Activated naive CD4-positive, alpha-beta T cell treated with Interleukin-2 at 50 U/mL for 16 hours (primary cell): Measurements from ENCODE around the gene TMEM132A.

ENCODE experiments used
- DNase-seq: peaks from one replicate; pipeline ENCODE4 v3.0.0-alpha.2; 2020

The TMEM132A gene, protein sequence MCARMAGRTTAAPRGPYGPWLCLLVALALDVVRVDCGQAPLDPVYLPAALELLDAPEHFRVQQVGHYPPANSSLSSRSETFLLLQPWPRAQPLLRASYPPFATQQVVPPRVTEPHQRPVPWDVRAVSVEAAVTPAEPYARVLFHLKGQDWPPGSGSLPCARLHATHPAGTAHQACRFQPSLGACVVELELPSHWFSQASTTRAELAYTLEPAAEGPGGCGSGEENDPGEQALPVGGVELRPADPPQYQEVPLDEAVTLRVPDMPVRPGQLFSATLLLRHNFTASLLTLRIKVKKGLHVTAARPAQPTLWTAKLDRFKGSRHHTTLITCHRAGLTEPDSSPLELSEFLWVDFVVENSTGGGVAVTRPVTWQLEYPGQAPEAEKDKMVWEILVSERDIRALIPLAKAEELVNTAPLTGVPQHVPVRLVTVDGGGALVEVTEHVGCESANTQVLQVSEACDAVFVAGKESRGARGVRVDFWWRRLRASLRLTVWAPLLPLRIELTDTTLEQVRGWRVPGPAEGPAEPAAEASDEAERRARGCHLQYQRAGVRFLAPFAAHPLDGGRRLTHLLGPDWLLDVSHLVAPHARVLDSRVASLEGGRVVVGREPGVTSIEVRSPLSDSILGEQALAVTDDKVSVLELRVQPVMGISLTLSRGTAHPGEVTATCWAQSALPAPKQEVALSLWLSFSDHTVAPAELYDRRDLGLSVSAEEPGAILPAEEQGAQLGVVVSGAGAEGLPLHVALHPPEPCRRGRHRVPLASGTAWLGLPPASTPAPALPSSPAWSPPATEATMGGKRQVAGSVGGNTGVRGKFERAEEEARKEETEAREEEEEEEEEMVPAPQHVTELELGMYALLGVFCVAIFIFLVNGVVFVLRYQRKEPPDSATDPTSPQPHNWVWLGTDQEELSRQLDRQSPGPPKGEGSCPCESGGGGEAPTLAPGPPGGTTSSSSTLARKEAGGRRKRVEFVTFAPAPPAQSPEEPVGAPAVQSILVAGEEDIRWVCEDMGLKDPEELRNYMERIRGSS

DNA sequence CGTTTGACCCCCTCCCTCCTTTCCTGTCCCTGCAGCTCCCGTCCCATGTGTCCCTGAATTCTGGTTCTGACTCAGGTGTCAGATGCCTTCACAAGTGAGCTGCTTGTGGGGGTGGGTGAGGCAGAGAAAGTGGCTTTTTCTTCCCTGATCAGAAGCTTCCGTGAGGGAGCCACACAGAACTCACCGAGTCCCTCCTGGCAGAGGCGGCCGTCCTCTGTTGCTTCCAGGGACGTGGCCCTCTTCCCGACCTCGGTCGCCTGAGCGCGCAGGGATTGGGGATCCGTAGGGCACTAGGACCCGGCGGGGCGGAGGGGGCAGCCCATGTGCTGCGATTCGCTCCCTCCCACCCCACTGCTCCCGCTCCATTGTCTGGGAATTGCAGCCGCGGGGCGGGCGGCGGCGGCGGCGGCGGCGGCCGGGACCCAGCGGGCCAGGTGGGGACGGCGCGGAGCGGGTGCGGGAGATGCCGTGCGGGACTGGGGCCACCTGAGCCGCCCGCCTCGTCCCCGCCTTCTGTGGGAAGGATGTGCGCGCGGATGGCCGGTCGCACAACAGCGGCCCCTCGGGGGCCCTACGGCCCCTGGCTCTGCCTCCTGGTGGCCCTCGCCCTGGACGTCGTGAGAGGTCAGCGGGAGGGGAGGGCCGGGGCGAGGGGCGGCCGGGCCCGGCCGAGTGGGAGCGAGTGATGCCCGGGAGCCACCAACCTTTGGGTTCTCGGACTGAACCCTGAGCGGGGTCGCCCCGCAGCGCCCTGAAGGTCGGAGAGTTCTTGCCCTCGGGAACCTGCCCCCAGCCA lies at the start of gene TMEM132A:
TSS of gene TMEM132A (plus strand) at position 351 of the 796 bp plus-strand sequence. CDS start at position 525, 174 bp downstream.
- DNase-seq = no peak

DNA sequence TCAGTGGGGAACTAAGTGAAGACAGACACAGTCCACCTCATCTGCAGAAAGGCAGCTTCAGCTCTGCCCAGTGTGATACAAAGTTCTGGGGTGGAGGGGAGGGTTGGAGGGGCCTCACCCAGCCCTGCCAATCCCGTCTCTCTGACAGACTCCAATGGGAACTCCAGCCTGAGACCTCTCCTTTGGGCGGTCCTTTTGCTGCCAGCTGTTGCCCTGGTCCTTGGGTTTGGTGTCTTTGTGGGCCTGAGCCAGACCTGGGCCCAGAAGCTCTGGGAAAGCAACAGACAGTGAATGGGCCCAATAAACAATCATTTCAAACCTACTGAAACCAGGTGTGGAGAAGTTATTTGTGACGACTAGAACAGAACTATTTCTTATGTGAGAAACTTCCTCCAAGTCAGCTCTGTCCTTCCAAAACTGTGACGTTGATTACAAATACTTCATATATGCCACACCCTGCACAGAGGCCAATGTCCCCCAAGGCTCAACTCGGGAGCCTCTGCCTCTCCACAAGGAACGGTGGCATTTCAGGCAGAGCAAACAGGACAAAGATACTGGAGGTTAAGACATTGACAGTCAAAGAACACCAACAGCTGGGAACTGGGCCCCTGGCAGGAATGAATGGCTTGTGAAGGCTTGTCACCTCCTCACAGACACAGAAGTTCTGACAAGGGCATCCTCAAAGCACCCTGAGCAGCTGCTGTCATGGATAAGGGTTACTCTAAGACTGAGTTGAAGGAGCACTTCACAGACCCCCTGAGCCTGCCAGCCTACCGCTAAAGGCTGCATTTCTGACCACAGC lies 48.7 kb upstream of the TMEM132A start:
- no peak for DNase-seq

DNA sequence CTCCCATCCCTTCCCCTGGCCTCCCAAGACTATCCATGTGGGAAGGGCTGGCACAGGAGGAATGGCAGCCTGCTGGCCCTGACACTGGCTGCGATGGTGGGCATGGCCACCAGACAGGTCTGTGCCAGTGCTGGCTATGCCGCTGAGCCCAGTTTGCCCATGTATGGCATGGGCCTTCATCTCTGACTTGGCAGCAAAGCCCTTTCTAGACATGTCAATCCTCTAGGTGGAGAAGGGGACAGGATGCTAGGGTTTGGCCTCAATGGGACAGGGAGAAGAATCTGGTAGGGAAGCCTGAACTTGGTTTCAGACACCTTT lies 48.1 kb upstream of the TMEM132A start:
- no peak for DNase-seq

DNA sequence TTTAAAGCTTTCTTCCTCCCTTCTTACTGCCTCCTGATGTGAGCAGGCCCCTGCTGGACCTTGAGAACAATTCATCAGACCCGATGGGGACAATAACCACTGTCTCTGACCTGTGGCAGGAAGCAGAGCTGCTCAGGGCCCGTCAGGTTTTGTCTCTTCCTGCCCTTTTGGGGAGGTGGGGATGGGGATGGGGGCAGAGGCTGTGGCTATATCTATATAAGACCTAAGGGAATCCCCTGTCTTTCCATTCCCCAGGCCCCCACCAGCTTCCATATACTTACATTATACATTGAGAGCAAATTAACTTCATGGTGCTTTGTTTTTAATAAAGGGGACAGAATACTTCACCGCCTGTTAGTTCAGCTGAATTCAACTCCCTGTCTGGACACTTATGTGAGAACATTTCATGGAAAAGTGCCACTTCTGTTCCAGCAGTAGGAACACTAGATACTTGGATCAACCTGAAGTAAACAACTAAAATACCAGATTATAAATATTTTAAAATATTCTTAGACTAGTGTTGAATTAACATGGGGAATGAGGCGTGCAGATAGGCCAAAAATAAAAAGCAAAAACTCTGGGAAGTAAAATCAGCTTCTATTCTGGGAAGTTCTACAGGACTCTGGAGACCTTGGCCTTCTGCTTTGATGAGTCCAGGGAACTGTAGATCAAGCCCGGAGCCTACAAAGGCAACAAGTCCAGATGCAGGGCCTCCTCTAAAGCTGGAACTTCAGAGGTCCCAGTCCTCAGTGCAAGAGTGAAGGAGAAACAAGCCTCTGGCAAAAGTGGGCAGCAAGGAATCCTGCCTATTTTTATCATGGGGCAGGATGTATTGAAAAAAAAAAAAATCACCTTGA lies 45.8 kb upstream of the TMEM132A start:
- DNase-seq = no peak

DNA sequence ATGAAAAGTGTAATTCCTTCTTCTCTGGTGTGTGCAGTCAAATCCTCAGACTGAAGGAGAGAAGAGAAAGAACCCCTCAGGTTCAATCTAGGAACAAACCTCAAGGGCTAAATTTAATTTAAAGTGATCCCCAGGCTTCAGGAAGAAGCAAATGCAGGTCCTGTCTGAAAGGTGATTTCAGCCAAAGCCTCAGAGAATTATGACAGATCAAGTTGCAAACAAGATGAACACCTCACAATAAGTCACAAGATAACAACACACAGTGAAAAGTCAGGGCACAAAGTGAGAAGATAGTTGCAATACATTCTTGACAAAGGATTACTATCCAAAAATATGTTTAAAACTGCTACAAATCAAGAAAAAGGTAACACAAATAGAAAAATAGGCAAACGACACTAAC lies 45.2 kb upstream of the TMEM132A start:
- DNase-seq = no peak

DNA sequence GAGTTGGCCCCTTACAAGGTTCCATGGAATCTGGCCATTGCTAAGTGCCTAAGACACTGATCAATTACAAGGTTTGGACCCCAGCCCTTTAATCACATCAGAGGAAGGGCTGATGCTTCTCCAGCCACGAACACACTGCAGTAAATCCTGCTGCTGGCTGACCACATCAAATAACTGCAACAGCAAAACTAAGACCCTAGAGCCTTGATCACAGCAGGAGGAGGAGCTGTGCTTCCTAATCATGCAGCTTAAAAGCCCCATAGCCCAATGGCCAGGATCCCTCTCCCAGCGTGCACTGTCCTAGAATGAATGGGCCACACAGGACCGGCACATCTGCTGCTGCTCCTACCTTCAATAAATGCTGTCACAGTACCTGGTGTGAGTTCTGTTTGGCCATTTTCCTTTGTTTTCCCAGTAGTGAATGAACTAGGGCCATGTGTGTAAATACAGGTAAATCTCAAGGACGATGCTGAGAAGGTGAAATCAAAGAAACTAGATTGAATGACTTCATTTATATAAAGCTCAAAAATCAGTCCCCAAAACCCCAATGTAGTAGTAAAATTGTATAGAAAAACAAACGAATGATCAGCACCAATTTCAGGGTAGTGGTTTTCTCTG lies 44.2 kb upstream of the TMEM132A start:
- no peak for DNase-seq

DNA sequence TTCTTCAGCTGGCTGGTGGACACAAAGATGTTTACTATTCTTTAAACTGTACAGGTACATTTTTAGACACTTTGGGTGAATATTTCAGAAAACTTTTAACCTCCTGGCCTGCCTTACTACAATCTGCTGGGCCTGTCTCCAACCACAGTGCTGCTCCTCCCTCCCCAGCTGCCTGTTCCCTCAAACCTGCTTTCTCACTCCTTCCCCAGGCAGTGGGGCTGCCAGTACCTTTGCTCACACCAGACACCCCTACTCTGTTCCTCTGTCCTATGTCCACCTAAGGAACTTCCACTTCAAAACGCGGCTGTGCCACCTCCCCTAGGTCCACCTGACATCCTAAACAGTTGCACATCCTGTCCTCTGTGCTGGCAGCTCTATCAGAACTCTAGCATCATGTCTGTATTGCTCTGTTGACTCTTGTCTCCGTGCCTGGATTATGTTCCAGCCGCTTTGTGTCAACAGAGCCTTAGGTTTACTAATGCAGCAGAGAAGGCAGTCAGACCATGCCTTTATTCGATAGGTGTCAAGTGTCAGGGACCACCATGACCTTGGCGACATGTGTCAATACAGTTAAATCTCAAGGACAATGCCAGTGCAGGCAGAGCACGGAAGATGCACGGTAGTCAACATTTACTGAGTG lies 43.5 kb upstream of the TMEM132A start:
- DNase-seq = no peak

DNA sequence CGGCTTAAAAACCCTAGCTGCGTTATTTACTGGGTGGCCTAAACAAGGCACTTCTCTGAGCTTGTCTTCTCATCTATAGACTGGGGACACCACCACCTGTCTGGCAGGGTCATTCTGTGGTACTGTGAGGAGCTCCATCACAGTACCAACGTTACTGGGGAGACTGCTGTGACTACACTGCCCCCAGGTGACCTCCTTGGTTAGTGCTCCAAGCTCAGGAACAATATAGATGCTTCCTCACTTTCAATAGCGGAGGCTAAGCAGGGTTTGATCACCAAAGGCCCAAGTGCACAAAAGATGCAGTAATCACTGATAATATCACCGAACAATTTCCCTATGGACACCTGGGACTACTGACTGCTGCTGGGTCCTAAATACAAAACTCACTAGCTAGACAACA lies 36.7 kb upstream of the TMEM132A start:
- peak; percentile 25 for DNase-seq

DNA sequence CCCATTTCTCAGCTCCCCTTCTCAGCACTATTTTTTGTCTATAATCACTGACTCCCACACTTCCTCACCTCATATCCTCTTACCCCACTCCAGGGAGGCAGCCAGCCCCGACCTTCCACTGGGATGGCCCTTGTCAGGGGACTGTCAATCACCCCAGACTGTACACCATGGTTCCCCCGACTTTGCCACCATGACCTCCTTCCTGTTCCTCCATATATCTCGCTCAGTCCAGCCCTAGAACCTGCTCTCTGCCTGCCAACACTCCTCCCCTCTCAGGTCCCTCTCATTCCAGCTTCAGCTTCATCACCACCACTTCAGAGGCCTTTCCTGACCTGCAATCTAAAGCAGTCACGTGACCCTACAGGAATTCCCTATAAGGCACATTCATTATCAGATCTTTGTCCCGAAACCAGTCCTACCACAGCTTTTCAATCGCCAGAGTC lies 34.4 kb upstream of the TMEM132A start:
- no peak for DNase-seq

DNA sequence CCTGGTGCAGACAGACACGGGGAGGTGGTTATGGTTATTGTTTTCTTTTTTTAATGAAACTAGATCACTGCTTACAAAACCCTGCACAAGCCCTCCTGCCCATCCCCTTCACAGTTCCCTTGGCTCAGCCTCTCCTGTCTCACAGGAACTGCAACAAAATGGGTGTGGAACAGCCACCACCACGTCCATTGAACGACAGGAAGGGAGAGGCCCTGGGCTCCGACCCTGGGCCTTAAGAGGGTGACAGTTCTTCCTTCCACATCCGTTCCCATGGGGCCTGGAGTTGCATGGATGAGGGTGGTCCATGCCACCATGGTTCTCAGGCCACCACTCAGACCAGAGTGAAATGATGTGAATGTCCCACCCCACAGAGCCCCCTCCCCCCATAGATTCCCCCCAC lies 33.6 kb upstream of the TMEM132A start:
- no peak for DNase-seq

DNA sequence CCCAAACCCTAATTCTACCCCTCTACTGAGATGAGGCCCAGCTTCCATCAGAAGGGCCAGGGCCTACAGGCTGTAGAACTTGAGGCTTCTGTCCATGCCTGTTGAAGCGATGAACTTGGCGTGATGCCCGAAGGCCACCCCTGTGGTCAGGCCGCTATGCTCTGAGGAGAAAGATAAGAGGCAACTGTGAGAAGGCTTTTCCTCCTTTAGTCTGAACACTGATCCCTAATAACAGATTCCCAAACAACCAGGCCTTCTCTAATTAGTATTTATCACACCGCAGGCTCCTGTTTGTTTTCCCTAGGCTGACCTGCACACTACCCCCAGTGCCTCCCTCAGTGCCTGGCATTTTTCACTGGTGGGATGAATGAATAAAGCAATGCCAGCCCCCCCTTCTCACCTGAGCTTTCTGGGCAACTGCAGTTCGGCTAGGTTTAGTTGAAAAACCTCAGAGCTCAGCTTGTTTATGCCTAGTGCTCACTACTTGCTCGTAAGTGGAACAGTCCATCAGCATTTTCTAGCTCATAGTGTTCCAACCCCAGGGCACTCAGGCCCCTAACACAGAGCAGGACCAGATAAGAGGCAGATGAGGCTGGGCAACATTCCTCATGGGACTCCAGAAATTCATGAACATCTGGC lies 33.0 kb upstream of the TMEM132A start:
- no peak for DNase-seq

DNA sequence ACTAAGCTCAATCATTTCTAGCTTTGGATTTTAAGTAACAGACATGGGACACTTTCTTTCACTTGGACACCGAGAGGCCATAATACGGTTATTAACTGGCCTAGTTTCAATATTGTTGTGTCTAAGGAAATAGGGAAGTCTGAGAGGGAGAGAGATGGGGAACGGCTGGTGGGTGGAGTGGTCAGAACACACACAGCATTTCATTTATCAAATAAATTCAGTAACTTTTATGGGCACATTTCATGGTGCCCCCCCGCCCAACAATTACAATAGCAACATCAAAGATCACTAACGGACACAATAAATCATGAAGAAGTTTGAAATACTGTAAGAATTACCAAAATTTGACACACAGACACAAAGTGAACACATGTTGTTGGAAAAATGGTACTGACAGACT lies 28.6 kb upstream of the TMEM132A start:
- DNase-seq = no peak

DNA sequence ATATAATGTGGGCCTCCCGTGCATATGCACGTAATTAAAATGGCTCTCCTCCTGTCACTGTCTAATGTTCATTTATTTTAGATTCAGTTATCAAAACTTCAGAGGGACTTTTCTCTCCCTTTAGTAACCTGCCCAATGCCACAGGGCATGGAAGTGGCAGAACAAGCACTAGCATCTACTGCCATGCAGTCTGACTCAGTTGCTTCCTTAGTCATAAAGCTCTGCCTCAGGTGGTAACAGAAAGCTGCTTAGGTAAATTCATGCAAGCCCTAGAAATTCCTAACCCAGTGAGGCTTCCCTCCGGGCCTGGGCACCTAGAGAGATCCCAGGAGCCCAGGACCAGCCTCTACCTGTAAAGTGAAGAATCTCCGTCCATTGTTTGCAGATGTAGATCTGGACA lies 26.8 kb upstream of the TMEM132A start:
- DNase-seq = no peak

DNA sequence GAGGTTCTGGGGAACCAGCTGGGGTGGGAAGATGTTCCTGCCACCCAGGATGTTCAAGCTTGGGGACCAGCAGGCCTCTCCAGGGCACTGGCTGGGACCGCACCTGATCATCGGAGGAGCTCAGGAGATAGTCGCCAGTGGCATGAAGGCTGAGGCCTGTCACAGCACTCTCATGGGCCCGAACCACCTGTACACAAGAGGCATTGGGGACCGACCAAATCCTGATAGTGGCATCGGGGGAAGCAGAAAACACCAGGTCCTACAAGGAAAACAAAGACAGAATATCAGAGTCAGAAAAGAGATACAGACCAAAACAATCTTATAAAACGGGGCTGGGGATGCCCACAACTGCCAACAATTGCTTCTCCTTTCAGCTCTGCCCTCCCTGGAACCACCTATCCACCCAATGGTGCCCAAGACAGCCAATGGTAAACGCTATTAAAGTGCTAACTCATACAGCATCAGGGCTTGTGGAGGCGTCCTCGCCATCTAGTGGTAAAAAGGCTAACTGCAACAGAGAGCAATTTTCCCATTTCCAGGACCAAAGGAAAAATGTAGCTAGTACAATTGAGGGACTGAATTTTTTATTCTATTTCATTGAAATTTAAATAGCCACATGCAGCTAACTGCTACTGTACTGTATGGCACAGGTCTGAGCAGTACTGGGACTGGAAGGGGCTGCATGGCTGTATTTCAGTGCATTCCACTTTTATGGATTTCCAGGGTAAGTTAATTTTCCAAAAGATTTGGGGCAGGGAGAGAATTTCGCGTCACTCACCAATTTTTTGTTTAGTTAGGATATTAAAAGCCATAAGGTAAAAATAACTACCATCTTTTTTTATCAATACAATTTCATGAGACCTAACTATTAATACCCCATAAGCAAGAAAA lies 25.0 kb upstream of the TMEM132A start:
- peak; percentile 23 for DNase-seq

DNA sequence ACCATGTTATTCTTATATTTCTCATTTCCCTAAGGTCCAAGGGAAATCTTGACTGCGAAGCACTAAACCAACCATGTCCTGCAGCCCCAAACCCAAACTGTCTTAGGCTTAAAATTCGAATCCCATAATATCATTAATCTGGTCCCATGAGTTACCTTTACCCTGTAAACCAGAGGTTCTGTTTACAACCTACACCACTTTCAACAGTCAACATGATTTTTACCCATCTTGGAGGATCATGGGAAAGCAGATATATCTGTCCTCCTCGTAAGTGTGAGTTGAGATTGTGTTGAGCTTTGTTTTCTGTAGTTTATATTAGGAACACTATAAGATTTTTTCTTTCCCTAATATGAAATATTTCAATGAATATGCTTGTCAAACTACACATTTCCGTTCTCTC lies 24.3 kb upstream of the TMEM132A start:
- no peak for DNase-seq

DNA sequence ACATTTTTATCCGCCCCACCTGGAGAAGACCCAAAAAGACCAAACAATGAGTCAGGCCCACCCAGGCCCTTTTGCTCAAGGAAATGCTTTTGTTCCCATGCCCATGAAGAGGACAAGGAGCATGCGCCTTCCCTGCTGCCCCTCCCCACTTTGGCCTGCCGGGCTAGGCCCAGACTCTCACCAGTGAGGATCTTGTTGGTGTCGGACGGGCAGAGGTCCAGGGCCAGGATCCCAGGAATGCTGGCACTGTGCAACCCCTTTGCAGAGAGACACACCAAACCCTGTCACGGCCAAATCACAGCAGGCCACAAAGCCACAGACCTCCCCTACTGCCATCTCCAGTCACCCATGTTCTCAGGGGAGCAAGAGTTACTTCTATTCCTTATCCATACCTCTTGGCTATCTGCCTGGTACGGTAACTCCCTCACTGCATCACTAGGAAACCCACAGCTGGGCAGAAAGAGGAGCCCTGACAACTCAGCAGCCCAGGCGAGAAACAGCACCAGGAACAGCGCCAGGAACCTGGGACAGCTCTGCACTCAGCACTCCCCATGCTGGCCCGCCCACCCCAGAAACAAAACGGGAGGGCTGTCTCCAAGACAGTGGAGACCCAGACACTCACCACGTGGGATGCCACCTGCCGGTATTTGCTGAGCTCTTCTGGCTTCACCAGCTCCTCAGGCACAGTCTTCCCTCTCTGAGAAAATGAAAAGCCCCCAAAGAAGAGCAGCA lies 23.4 kb upstream of the TMEM132A start:
- no peak for DNase-seq

DNA sequence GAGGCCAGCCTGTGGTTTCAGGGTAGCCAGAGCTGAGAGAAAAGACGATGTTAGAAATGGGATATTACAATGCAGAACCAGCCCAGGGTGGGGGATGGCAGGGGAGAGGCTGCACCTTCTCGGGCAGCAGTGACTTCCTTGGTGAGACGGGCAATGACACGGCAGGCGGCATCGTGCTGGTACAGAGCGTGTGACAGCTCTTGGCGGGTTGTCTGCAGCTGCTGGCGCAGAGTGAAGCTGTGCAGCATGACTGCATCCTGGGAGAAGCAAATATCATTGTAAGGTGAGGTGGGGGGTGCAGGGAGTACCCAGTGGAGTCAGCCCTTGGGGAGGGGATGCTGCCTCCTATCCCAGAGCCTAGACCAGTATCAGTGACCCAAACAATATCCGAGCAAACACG lies 21.6 kb upstream of the TMEM132A start:
- no peak for DNase-seq

DNA sequence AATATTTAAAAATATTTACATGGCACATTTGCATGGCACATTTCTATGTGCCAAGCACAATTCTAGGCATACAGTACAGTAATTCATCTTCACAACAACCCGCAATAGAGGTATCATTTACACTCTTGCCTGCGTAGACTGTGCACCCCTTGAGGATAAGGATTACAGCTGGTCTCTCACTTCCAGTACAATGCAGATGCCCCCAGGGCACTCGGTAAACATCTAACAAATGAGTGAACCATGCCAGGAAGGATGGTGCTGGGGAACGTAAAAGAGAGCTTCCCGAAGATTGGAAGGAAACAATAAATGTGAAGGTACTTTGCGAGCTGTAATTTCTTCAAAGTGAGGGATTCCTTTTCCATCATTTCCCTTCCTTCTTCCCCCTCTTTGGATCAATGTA lies 19.2 kb upstream of the TMEM132A start:
- DNase-seq = no peak
